Kidney epithelial cell (primary cell): ENCODE measurements around the gene WDFY3. TPM values are rescaled to one million over a fixed set of nuclear protein-coding genes. Genes with fewer than 3 reads are reported as not detected.

ENCODE experiments used
- DNase-seq: peaks from one replicate; pipeline ENCODE4 v3.0.0-alpha.2; 2010; ENCODE audit warnings: low read depth
- H3K27me3 ChIP-seq: 2 replicates; pipeline ENCODE4 v1.6.0; 2011; ENCODE audit warnings: low read length; ENCODE audit not compliant: control insufficient read depth, insufficient read depth
- H3K36me3 ChIP-seq: 2 replicates; pipeline ENCODE4 v1.5.1; 2011; ENCODE audit warnings: low read length; ENCODE audit not compliant: control insufficient read depth, insufficient read depth
- H3K4me3 ChIP-seq: 2 replicates; pipeline ENCODE4 v1.5.1; 2011; ENCODE audit warnings: low read depth, mild to moderate bottlenecking, control low read depth, low read length
- CTCF ChIP-seq: IDR thresholded peaks from 2 replicates; pipeline ENCODE4 v1.5.1; 2011; ENCODE audit warnings: mild to moderate bottlenecking, moderate library complexity, low read length, control low read depth, inconsistent platforms; ENCODE audit not compliant: insufficient read depth, poor library complexity, severe bottlenecking
- total RNA-seq: library from RNA; depleted of rRNA; stranded (reverse); fragments of >200 nt; gene quantifications from 2 replicates; pipeline ENCODE4 v1.2.3, GENCODE V29; 2015

Gene WDFY3
- total RNA-seq, 1 donor from 2014 or later, result 54.4 TPM

- no peaks in the 10 kb centered on the region for H3K27me3 ChIP-seq
- no peak for DNase-seq
- no peaks in the 10 kb centered on the region for H3K36me3 ChIP-seq
- no peak for TF ChIP-seq CTCF
- no peak overlapping the region for H3K4me3 ChIP-seq
Observed at GRCh38 chr4:84892950-84893349, 73.5 kb downstream of the WDFY3 start.

DNA sequence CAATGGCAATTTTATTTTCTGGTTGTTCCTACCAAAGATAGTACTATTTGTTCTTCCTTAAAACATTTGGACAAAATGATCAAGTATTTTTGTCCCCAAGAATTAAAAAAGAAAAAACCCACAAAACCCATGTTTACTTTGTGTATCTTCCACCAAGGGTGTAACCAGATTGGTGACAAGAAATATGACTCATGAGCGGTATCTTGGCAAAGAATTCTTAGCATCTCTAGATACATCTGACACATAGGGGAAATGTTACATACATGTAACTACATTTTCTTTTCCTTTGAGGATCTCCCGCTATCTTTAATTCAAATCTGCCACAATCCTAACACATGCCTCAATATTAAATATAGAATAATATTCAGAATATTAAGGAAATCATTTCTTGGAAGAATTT, 78.7 kb downstream of the WDFY3 start:
- Histone ChIP-seq H3K36me3 (no peaks in the 10 kb centered on the region), H3K27me3 (no peaks in the 10 kb centered on the region), H3K4me3 (no peak overlapping the region)
- no peak for TF ChIP-seq CTCF
- DNase-seq, result no peak

DNA sequence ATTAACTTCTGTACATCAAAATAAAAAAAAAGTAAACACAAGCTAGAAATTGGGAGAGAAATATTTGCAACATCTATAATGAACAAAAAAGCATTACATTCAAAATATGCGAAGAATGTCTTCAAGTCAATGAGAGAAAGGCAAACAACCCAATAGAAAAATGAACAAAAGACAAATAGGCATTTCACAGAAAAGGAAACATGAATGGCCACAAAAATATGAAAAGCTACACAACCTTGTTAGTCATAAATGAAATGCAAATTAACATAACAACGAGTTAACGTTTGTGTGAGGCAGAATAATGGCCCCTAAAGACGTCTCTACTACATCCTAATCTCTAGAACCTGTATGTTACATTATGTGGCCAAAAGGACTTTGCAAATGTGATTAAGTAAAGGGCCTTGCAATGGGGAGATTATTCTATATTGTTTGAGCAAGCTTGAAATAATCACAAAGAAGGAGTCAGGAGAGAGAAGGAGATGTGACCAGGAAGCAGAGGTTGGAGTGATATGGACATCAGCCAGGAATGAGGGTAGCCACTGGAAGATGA, 86.8 kb downstream of the WDFY3 start:
- TF ChIP-seq CTCF, result no peak
- no peak overlapping the region for H3K4me3 ChIP-seq
- H3K27me3 ChIP-seq, result no peaks in the 10 kb centered on the region
- no peaks in the 10 kb centered on the region for H3K36me3 ChIP-seq
- no peak for DNase-seq

DNA sequence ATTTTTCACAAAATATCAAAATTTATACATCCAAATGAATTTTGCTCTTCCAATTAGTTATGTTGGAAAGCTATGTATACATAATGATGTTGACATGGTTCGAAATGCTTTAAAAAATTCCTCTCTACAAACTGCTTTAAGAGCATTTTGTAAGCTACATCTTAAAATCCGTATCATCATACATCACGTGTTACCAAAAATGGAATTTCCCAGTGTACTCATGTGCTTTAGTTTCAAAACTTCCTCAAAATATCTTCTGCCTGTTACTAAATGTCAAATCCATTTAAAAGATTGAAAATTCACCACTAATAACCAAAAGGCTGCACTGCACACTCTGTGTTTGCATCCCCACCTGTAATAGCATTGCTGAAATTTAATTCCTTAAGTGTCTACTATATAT, 87.9 kb downstream of the WDFY3 start:
- H3K4me3 ChIP-seq, result no peak overlapping the region
- no peaks in the 10 kb centered on the region for H3K27me3 ChIP-seq
- no peaks in the 10 kb centered on the region for H3K36me3 ChIP-seq
- TF ChIP-seq CTCF, result no peak
- no peak for DNase-seq

DNA sequence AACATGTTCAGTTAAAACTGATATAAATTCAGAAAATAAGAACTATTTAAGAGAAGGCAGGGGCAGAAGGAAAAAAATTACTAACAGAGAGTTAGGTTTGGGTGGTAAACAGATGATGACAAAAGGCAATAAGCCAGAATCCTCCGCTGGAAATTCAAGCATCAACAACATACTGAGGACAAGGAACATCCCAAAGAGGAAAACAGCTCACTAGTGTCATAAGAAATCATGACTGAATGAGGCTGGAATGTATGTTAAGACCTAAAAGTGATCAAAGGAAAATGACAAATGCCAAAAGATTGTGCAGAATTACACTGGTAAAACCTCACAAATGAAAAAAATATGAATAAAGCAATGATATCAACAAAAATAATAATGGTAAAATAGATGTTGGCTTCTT, 88.4 kb downstream of the WDFY3 start:
- H3K4me3 ChIP-seq, result no peak overlapping the region
- DNase-seq, result peak; percentile 60
- H3K27me3 ChIP-seq, result no peaks in the 10 kb centered on the region
- H3K36me3 ChIP-seq, result no peaks in the 10 kb centered on the region
- TF ChIP-seq CTCF, result no peak
